ENCODE measurements around the gene F10.

DNA sequence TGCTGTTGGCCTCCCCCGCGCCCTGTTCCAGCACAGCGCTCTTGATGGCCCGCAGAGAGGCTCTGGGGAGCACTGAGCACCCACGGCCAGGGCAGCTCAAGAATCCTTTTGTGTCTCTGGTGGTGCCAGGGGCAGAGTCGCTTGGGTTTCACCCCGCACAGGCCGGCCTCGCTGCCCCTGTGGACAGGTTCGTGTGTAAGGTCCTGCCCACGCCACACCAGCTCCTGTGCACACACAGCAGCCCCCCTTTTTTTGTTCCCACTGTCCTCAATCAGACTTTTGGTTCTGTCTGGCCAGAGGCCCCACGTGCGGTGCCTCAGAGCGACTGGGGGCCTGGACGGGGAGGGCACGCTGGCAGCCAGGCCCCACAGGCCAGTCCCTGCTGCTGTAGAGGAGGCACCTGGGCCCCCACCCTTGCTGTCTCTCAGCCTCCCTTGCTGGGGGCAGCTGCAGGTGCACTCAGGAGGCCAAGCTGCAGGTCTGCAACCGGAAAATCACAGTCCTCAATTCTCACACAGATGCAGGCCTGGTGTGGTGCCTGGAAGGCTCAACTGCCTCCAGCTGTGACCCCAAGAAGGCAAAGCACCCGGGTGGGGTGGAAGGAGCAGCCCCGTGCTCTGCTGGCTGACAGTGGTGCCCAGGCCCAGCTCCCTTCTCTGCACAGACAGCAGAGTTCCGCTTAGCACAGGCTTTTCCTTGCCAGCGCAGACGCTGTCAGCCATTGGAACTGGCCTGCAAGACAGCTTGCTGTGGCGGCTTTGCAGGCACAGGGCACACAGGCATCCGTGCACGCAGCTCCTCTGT lies 29.6 kb upstream of the F10 start:
- TF ChIP-seq, protein P1, sequence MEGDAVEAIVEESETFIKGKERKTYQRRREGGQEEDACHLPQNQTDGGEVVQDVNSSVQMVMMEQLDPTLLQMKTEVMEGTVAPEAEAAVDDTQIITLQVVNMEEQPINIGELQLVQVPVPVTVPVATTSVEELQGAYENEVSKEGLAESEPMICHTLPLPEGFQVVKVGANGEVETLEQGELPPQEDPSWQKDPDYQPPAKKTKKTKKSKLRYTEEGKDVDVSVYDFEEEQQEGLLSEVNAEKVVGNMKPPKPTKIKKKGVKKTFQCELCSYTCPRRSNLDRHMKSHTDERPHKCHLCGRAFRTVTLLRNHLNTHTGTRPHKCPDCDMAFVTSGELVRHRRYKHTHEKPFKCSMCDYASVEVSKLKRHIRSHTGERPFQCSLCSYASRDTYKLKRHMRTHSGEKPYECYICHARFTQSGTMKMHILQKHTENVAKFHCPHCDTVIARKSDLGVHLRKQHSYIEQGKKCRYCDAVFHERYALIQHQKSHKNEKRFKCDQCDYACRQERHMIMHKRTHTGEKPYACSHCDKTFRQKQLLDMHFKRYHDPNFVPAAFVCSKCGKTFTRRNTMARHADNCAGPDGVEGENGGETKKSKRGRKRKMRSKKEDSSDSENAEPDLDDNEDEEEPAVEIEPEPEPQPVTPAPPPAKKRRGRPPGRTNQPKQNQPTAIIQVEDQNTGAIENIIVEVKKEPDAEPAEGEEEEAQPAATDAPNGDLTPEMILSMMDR (IDR thresholded peaks at IDR 0.05; ENCODE audit: poor library complexity), result no peak
- no peak for TF ChIP-seq EZH2 (IDR thresholded peaks at IDR 0.05; ENCODE audit: borderline replicate concordance)
- TF ChIP-seq EZH2phosphoT487 (IDR thresholded peaks at IDR 0.05; ENCODE audit: low read depth, severe bottlenecking, unreplicated experiment), result no peak
